LoVo (cell line): ENCODE data around the gene NMT1.

Experiments used
- DNase-seq: peaks from one replicate; pipeline ENCODE4 v3.0.0-alpha.2; 2016; ENCODE audit warnings: low spot score

Gene NMT1

GRCh38 chr17:45104907-45105624 lies 43.9 kb downstream of the NMT1 start:
- DNase-seq = no peak

- no peak for DNase-seq
These were observed 45.0 kb downstream of the NMT1 start for GRCh38 chr17:45106096-45106495.

GRCh38 chr17:45106582-45106981 lies 45.5 kb downstream of the NMT1 start:
- no peak for DNase-seq

GRCh38 chr17:45107293-45108010 lies 46.3 kb downstream of the NMT1 start:
- no peak for DNase-seq

GRCh38 chr17:45108051-45108450 lies 46.9 kb downstream of the NMT1 start:
- no peak for DNase-seq

GRCh38 chr17:45108595-45109521 lies 47.7 kb downstream of the NMT1 start:
- no peak for DNase-seq

- no peak for DNase-seq
These were observed 49.8 kb downstream of the NMT1 start for GRCh38 chr17:45110676-45111611.

GRCh38 chr17:45111850-45112249 lies 50.7 kb downstream of the NMT1 start:
- DNase-seq = no peak

GRCh38 chr17:45112559-45113423 lies 51.7 kb downstream of the NMT1 start:
- DNase-seq = no peak

GRCh38 chr17:45113424-45113754 lies 52.3 kb downstream of the NMT1 start:
- DNase-seq = no peak

GRCh38 chr17:45114117-45114932 lies 53.2 kb downstream of the NMT1 start:
- no peak for DNase-seq

GRCh38 chr17:45115015-45115625 lies 54.0 kb downstream of the NMT1 start:
- no peak for DNase-seq

- no peak for DNase-seq
These were observed 54.8 kb downstream of the NMT1 start for GRCh38 chr17:45115871-45116270.

- DNase-seq = no peak
These were observed 55.4 kb downstream of the NMT1 start for GRCh38 chr17:45116434-45117016.

GRCh38 chr17:45117334-45117733 lies 56.2 kb downstream of the NMT1 start:
- DNase-seq = no peak

- no peak for DNase-seq
These were observed 56.9 kb downstream of the NMT1 start for GRCh38 chr17:45117848-45118646.

GRCh38 chr17:45118691-45119090 lies 57.6 kb downstream of the NMT1 start:
- DNase-seq = no peak

GRCh38 chr17:45119964-45120363 lies 58.8 kb downstream of the NMT1 start:
- DNase-seq = no peak
